ENCODE data around the gene AMER3.

AMER3 gene

DNA sequence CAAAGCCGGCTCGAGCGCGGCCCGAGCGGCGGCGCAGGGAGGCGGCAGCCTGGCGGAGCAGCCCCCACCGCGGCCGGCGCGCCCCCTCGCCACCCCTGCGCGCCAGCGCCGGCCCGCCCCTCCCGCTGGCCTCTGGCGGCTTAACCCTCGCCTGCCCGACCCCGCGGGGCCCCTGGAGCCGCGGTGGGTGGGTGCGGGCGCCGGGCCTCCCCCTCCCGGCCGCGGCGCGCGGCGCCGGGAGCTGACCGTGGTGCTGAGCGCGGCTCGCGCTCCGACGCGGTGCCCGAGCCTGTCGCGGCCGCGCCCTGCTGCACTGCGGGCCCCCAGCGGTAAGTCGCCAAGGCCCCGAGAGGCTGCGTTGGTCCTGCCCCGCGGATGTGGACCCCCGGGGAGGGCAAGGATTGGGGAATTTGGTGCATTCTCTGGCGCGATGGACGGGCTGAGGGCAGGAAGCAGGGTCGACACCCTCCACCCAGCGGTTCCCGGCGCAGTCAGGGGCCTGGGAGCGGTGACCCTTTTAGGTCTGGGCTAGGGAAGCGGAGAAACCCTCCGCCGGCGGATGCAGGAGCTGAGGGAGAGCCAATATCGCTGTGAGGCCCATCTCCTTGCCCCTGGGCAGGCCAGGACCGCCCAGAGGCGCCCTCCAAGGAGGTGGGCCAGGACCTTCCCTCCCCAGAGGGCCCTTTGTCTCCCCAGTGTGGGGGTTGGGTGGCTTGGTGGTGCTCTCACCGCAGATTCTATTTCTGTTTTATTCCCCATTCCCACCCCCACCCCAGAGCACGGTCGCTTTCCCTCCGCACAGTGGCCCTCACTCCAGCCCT is 923 bp downstream of the AMER3 start:
- TF ChIP-seq, protein P1, sequence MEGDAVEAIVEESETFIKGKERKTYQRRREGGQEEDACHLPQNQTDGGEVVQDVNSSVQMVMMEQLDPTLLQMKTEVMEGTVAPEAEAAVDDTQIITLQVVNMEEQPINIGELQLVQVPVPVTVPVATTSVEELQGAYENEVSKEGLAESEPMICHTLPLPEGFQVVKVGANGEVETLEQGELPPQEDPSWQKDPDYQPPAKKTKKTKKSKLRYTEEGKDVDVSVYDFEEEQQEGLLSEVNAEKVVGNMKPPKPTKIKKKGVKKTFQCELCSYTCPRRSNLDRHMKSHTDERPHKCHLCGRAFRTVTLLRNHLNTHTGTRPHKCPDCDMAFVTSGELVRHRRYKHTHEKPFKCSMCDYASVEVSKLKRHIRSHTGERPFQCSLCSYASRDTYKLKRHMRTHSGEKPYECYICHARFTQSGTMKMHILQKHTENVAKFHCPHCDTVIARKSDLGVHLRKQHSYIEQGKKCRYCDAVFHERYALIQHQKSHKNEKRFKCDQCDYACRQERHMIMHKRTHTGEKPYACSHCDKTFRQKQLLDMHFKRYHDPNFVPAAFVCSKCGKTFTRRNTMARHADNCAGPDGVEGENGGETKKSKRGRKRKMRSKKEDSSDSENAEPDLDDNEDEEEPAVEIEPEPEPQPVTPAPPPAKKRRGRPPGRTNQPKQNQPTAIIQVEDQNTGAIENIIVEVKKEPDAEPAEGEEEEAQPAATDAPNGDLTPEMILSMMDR (conservative IDR thresholded peaks at IDR 0.05; ENCODE audit: low read depth, low read length): no peak
- H3K4me3 ChIP-seq (ENCODE audit: low read depth, low read length): no peak overlapping the region
- peak; percentile 6 for DNase-seq (ENCODE audit: low read depth)

DNA sequence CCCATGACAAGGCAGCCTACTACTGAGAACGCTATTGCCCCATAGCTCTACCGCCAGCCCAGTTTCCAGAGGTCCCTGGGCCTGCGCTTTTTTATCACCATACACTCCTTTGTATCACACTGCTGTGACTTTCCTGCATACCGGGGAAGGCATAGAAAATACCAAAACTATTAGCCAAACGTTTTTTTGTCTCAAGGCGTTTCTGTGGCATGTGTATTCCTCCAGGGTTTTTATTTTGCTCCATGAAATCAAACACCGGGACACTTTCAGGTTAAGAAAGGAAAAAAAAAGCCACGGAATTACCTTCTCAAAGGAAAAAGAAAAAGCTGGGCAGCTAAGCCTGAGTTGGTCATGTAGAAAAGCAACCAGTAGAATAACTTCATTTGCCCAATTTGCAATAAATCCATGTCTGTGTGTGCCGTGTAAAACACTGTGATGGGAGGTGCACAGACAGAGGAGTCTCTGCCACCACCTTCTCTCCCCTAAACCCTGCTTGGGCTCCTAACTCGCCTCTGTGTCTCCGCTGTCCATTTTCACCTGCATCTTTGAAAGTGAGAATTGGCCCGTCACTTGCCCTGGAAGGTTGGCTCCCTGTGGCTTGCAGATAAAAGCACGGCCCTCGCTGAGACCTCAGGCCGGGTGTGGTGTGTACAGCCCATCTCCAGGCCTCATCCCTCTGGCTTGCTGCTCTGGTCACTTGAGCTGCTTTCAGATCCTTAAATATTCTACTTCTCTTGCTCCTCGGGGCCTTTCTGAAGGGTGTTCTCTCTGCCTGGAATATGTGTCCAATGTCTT is 1.7 kb downstream of the AMER3 start:
- no peak overlapping the region for H3K4me3 ChIP-seq (ENCODE audit: low read depth, low read length)
- TF ChIP-seq, protein P1 (conservative IDR thresholded peaks at IDR 0.05; ENCODE audit: low read depth, low read length): no peak
- DNase-seq (ENCODE audit: low read depth): no peak

DNA sequence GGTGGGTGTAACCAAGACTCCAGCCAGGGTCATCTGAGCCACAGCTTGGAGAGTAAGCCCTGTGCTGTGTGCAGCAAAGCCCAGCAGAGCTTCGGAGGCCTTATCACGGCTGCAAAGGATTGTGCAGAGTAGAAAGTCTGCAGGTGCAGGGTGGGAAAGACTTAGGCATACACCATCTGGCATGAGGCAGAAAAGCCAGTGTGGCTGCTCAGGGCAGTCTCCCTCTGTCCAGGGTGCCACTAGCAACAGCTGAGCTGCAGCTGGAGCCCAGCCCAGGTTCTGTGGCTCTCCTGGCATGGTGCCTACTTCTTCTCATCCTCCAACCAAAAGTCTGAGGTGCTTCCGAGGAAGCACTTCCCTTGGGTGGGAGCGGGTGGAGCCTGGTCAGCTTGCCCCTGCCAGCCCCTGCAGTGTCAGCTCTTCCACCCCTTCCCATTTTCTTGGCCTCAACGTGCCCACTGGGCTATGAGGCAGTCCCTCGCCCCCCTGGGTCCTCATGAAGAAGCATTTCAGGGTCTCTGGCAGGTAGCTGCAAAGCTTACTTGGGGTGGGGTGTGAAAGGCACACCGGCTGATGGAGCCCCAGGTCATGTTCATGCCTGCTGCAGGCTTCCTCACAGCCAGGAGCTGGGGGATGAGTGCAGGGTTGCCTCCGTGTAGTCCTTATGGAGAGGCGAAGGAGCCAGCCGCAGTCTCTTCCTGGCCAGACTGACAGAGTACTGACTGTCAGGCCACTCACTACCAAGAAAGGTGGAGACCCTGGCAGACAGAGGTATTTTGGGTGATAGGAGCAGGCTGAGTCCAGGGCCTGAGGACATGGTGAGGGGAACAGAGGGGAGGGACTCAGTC is 4.8 kb downstream of the AMER3 start:
- peak; percentile 25 for DNase-seq (ENCODE audit: low read depth)
- TF ChIP-seq, protein P1 (conservative IDR thresholded peaks at IDR 0.05; ENCODE audit: low read depth, low read length): no peak
- no peak overlapping the region for H3K4me3 ChIP-seq (ENCODE audit: low read depth, low read length)

DNA sequence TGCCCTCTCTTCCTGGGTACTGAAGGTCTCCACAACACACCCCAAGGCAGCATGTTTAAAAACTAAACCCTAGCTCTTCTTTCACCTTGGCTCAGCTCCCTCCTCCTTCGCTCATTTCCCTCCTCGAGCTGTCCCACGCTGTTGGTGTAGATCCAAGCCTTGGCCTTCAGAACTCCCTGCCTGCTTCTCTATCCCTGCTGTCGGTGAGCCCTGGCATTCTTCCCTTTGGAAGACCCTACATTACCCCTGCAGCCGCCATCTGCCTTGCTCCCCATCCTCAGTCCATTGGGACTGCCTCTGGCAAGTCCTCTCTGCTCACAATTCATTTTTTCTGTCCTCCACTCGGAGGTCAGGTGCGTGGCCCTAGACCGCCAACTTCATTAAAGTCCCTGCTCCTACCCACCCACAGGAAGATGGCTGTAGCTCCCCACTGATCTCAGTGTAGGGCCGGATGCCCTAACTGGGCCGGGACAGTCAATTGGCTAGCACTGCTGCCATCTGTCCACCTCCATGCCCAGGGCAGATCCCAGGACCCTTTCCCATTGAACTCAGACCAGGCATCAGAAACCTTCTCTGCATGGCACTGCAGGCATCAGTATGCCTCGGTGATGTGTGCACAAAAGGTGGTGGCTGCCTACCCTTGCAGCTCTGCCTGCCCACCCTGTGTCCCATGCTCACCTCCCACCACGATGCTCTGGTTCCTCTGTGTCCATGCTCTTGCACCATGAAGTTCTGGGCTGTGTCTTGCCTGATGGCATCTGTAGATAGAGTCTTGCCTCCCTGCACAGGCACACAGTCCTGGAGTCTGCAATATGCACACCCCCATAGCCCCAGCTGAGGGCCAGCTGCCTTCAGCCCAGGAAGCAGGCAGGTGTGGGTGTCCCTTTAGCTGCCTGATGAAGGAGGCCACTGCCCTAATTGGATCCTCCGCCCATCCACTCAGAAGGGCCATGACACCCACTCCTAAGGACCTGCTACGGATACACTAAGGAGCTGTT is 5.7 kb downstream of the AMER3 start:
- TF ChIP-seq, protein P1 (conservative IDR thresholded peaks at IDR 0.05; ENCODE audit: low read depth, low read length): no peak
- H3K4me3 ChIP-seq (ENCODE audit: low read depth, low read length): no peak overlapping the region
- no peak for DNase-seq (ENCODE audit: low read depth)

DNA sequence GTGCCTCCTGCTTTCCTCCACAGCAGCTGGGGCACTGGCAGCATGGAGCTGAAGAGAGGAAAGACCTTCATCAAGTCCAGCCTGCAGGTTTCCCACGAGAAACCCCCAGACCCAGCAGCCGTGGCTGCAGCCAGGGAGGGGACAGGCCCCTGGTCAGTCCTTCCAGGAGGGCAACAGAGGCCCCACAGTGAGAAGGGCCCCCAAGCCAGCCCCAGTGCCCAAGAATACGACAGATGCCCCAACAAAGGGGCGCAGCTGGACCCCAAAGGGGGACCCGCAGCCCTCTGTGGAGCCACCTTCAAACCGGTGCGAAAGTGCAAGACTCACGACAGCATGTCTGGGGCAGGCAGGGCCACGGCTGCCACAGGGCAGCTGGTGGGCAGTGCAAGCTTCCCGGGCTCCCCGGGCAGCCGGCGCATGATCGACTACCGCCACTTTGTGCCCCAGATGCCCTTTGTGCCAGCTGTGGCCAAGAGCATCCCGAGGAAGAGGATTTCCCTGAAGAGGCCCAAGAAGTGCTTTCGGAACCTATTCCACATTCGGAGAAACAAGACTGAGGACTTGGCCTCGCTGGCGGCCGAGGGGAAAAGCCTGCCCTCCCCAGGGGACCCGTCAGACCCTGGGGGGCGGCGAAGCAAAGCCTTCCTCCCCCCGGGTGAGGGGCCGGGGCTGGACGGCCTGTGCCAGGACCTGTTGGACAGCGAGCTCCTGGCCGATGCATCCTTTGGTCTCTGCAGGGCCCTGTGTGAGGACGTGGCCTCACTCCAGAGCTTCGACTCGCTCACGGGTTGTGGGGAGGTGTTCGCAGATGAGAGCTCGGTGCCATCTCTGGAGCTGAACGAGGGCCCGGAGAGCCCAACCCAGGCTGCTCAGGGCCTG is 6.9 kb downstream of the AMER3 start:
- H3K4me3 ChIP-seq (ENCODE audit: low read depth, low read length): no peak overlapping the region

More for the DNA sequence above, 6.9 kb downstream of the AMER3 start:
- TF ChIP-seq, protein P1 (conservative IDR thresholded peaks at IDR 0.05; ENCODE audit: low read depth, low read length): no peak
- DNase-seq (ENCODE audit: low read depth): no peak

Data from choroid plexus epithelial cell (primary cell).